Coronary artery (tissue), 2 donors: ENCODE results near the gene CXorf58.
"Not testable (repeated sequence)": the region's sequence is repeated elsewhere in the genome, so short reads cannot be mapped to it uniquely, and the experiment has no call there.

Experiments used
- DNase-seq: peaks from one replicate; pipeline ENCODE4 v3.0.0-alpha.2; 2017; ENCODE audit warnings: low spot score
- H3K27ac ChIP-seq, 2 donors: fragments of 200-600 bp; sonication (generic); one replicate each; pipeline ENCODE4 v1.5.1; 2016 to 2019
- H3K4me3 ChIP-seq: fragments of 200-600 bp; sonication (generic); 2 replicates; pipeline ENCODE4 v1.5.1; 2016; ENCODE audit warnings: mild to moderate bottlenecking, moderate library complexity
- TF ChIP-seq, protein P1 (sequence below): fragments of 200-600 bp; sonication (generic); IDR thresholded peaks from one replicate; pipeline ENCODE4 v1.5.1; 2019; ENCODE audit warnings: antibody characterized with exemption

CXorf58 gene

DNA sequence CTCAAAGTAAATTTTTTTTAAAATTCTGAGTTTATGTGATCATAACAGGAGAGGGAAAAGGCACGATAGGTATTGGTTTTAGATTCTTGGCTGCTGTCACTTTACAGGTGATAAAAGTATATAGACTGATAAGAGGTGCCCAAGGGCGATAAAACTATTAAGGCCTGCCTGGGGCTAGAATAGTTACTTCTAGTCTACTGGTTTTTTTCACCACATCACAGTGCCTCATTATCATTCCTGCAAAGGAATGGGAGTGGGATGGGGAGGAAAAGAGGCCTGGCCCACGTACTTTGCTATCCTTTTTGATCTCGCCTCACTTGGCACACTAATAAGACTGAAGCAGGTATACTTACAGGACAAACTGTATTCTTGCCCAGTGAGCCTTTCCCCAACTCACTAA lies 46.6 kb downstream of the CXorf58 start:
- no peak overlapping the region for H3K4me3 ChIP-seq
- H3K27ac ChIP-seq = no peak overlapping the region
- TF ChIP-seq, protein P1, sequence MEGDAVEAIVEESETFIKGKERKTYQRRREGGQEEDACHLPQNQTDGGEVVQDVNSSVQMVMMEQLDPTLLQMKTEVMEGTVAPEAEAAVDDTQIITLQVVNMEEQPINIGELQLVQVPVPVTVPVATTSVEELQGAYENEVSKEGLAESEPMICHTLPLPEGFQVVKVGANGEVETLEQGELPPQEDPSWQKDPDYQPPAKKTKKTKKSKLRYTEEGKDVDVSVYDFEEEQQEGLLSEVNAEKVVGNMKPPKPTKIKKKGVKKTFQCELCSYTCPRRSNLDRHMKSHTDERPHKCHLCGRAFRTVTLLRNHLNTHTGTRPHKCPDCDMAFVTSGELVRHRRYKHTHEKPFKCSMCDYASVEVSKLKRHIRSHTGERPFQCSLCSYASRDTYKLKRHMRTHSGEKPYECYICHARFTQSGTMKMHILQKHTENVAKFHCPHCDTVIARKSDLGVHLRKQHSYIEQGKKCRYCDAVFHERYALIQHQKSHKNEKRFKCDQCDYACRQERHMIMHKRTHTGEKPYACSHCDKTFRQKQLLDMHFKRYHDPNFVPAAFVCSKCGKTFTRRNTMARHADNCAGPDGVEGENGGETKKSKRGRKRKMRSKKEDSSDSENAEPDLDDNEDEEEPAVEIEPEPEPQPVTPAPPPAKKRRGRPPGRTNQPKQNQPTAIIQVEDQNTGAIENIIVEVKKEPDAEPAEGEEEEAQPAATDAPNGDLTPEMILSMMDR = no peak

DNA sequence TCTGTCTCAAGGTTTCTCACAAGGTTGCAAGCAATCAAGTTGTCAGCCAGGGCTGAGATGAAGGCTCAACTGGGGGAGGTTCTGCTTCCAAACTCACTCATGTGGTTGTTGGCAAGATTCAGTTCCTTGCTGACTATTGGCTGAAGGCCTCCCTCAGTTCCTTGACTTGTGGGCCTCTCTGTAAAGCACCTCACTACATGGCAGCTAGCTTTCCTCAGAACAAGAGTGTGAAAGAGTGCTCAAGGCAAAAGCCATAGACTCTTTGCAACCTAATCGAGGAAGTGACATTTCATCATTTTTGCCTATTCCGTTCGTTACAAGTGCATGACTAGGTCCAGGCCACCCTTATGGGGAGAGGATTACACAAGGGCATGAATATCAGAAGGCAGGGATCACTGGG lies 52.0 kb downstream of the CXorf58 start:
- no peak overlapping the region for H3K27ac ChIP-seq
- H3K4me3 ChIP-seq = no peak overlapping the region
- DNase-seq = no peak
- TF ChIP-seq, protein P1 = no peak

More for the DNA sequence above, 46.6 kb downstream of the CXorf58 start:
- no peak for DNase-seq

DNA sequence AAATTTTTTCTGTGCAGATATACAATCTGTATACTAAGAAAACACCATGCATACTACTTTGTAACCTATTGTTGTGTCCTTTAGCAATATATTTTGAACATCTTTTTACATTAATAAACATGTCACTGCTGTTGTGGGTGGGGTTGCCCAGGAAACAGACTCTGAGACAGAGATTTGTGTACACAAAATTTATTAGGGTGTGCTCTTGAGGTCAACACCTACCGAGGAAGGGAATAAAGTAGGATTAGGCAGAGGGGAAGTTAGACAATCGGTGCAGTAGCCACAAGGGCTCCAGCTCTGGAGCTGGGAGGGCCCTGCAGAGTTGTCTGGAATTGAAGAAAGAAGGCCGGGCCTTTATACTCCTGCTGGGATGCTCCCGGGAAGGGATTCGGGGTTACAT lies 56.4 kb downstream of the CXorf58 start:
- Histone ChIP-seq H3K27ac (no peak overlapping the region), H3K4me3 (no peak overlapping the region)
- TF ChIP-seq, protein P1 = no peak
- no peak for DNase-seq

DNA sequence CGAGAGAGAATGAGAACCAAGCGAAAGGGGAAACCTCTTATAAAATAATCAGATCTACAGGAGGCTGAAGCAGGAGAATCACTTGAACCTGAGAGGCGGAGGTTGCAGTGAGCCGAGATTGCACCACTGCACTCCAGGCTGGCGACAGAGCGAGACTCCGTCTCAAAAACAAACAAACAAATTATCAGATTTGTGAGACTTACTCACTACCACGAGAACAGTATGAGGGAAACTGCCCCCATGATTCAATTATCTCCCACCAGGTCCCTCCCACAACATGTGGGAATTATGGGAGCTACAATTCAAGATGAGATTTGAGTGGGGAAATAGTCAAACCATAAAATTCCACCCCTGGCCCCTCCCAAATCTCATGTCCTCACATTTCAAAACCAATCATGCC lies 57.8 kb downstream of the CXorf58 start:
- DNase-seq, H3K4me3 ChIP-seq, H3K27ac ChIP-seq: not testable (repeated sequence)

DNA sequence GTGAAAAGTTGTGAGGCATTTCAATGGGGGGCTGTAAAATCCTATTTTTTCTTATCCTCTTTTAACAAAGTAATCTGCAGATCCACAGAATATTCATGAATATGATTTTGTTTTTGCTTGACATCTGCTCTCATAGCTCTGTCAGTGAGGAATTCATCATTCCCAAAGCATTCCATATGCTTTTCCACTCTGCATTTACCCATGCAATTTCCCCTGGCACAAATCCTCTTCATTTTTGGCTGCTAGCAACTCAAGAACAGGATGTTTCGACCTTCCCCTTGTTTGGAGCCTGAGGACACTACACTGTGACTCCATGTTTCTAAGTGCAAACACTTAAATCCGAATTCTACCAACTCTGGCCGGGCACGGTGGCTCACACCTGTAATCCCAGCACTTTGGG lies 70.7 kb downstream of the CXorf58 start:
- DNase-seq = no peak
- H3K4me3 ChIP-seq = no peak overlapping the region
- TF ChIP-seq, protein P1 = no peak
- no peak overlapping the region for H3K27ac ChIP-seq

DNA sequence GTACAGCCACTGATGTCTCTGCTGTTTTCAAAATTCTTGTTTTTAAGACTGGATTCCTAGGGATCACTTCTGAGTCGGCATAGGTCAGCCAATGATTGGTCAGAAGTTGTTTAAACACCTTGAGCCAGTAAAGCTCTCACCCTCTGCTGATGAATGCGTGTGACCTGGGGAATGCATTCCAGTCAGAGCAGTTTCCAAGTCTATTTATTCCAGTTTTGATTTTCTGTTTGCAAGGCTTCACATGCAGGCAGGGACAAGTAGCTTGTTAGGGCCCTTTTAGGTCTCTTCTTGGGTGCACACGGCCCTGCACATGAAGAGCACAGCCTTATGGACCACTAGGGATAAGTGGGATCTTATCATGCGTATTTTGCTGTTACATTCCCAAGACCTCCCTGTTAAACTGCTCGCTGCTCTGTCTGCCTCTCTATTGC lies 72.2 kb downstream of the CXorf58 start:
- no peak overlapping the region for H3K4me3 ChIP-seq
- TF ChIP-seq, protein P1 = no peak
- DNase-seq = no peak
- no peak overlapping the region for H3K27ac ChIP-seq

DNA sequence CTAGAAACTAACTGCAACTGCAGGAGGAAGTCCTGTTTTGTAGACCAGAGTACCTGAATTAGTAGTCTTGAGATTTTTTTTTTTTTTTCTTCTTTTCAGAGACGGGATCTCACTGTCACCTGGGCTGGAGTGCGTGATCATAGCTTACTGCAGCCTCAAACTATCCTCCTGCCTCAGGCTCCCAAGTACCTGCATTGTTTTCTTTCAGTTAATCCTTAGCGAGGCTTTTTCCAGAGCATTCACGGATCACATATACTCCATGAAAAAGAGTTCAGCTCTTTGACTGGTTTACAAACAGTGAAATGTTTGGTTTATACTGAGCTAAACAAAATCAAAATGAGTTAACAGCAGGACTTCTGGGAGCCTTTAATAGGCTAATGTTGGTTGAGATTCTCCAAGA lies 73.4 kb downstream of the CXorf58 start:
- TF ChIP-seq, protein P1 = no peak
- Histone ChIP-seq H3K27ac (no peak overlapping the region), H3K4me3 (no peak overlapping the region)
- DNase-seq = no peak

DNA sequence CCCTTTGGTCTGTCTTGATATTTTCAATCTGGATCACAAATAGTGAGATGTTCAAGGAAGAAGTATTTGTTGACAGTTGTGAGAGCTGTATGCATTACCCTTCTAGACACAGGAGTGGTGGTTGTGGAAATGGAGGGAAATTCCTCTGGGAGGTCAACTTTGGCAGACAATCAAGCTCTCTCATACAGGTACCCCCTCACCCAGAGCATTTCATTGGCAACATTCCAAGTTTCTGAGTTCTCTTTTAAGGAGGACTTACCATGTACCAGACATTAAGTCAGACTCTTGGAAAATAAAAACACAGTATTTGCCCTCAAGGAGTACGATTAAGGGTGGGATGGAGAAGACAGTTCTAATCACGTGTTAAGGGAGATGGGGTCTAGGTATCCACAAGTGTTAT lies 73.9 kb downstream of the CXorf58 start:
- H3K4me3 ChIP-seq = no peak overlapping the region
- TF ChIP-seq, protein P1 = no peak
- no peak overlapping the region for H3K27ac ChIP-seq
- no peak for DNase-seq
